Neural cell (in vitro differentiated cells): ENCODE results near the gene NFXL1. TPM values are rescaled to one million over a fixed set of nuclear protein-coding genes. Genes with fewer than 3 reads are reported as not detected.

Experiments
- H2AFZ ChIP-seq: fragments of 200-600, 300-800 bp; sonication (generic), shearing (Covaris generic); 2 replicates; pipeline ENCODE4 v1.6.0; 2014; ENCODE audit warnings: low read depth, mild to moderate bottlenecking, antibody characterized with exemption, low read length, moderate library complexity
- H3F3A ChIP-seq: fragments of 200-600 bp; shearing (Covaris generic); 2 replicates; pipeline ENCODE4 v1.6.1; 2016; ENCODE audit warnings: mild to moderate bottlenecking, moderate library complexity, mixed read lengths, antibody characterized with exemption, low read length; ENCODE audit not compliant: insufficient read depth, poor library complexity, severe bottlenecking
- H3K27ac ChIP-seq: fragments of 200-600, 300-800 bp; sonication (generic), shearing (Covaris generic); 2 replicates; pipeline ENCODE4 v1.5.1; 2014; ENCODE audit warnings: mild to moderate bottlenecking, low read length, moderate library complexity
- H3K27me3 ChIP-seq: fragments of 300-800, 200-600 bp; sonication (generic), shearing (Covaris generic); 2 replicates; pipeline ENCODE4 v1.6.0; 2014; ENCODE audit warnings: mild to moderate bottlenecking, low read depth, low read length, moderate library complexity; ENCODE audit not compliant: insufficient read depth
- H3K36me3 ChIP-seq: fragments of 300-800, 200-600 bp; sonication (generic), shearing (Covaris generic); 2 replicates; pipeline ENCODE4 v1.5.1; 2014; ENCODE audit warnings: mild to moderate bottlenecking, antibody characterized with exemption, low read length, moderate library complexity; ENCODE audit not compliant: insufficient read depth
- H3K4me2 ChIP-seq: fragments of 300-800, 200-600 bp; sonication (generic), shearing (Covaris generic); 2 replicates; pipeline ENCODE4 v1.6.0; 2014; ENCODE audit warnings: mild to moderate bottlenecking, low read length
- H3K4me3 ChIP-seq: fragments of 300-800, 200-600 bp; sonication (generic), shearing (Covaris generic); 2 replicates; pipeline ENCODE4 v1.5.1; 2014; ENCODE audit warnings: mild to moderate bottlenecking, low read length, moderate library complexity
- H3K79me2 ChIP-seq: fragments of 200-600 bp; shearing (Covaris generic); replicated peaks from 2 replicates; pipeline ENCODE4 v1.6.0; 2014; ENCODE audit warnings: mild to moderate bottlenecking, low read length, moderate library complexity; ENCODE audit not compliant: insufficient read depth
- H3K9ac ChIP-seq: fragments of 300-800, 200-600 bp; sonication (generic), shearing (Covaris generic); 2 replicates; pipeline ENCODE4 v1.6.1; 2016; ENCODE audit warnings: mild to moderate bottlenecking, low read length, mixed read lengths
- H3K9me2 ChIP-seq: fragments of 200-600 bp; shearing (Covaris generic); 2 replicates; pipeline ENCODE4 v1.6.1; 2016; ENCODE audit warnings: mild to moderate bottlenecking, low read length, mixed read lengths; ENCODE audit not compliant: insufficient read depth
- H3K9me3 ChIP-seq: fragments of 200-600, 300-800 bp; sonication (generic), shearing (Covaris generic); 2 replicates; pipeline ENCODE4 v1.6.1; 2016; ENCODE audit warnings: mild to moderate bottlenecking, mixed run types, low read length, moderate library complexity, mixed read lengths
- H4K20me1 ChIP-seq: fragments of 200-600 bp; shearing (Covaris generic); 2 replicates; pipeline ENCODE4 v1.6.1; 2016; ENCODE audit warnings: mild to moderate bottlenecking, mixed run types; ENCODE audit not compliant: insufficient read depth
- CTCF ChIP-seq: fragments of 450-650 bp; IDR thresholded peaks from 2 replicates; pipeline ENCODE4 v1.5.1; 2014; ENCODE audit warnings: antibody characterized with exemption, mild to moderate bottlenecking, moderate library complexity; ENCODE audit not compliant: poor library complexity, severe bottlenecking
- EP300 ChIP-seq: fragments of 450-650 bp; conservative IDR thresholded peaks from 2 replicates; pipeline ENCODE4 v1.6.1; 2014; ENCODE audit warnings: antibody characterized with exemption, mild to moderate bottlenecking, moderate library complexity; ENCODE audit not compliant: poor library complexity, severe bottlenecking
- EZH2 ChIP-seq: fragments of 200-600, 300-800 bp; shearing (Covaris generic), sonication (generic); IDR thresholded peaks from 2 replicates; pipeline ENCODE4 v1.6.1; 2014; ENCODE audit warnings: antibody characterized with exemption, low read length, borderline replicate concordance, mild to moderate bottlenecking; ENCODE audit not compliant: insufficient read depth, poor library complexity, severe bottlenecking
- MXI1 ChIP-seq: fragments of 450-650 bp; conservative IDR thresholded peaks from 2 replicates; pipeline ENCODE4 v1.6.1; 2014; ENCODE audit warnings: antibody characterized with exemption, mild to moderate bottlenecking; ENCODE audit not compliant: poor library complexity, severe bottlenecking
- POLR2AphosphoS5 ChIP-seq: IDR thresholded peaks from 2 replicates; pipeline ENCODE4 v1.6.1; 2012
- RAD21 ChIP-seq: fragments of 450-650 bp; conservative IDR thresholded peaks from 2 replicates; pipeline ENCODE4 v1.6.1; 2014; ENCODE audit warnings: antibody characterized with exemption, mild to moderate bottlenecking, moderate library complexity
- REST ChIP-seq: IDR thresholded peaks from 2 replicates; pipeline ENCODE4 v1.6.1; 2012; ENCODE audit warnings: borderline replicate concordance
- SMC3 ChIP-seq: fragments of 450-650 bp; conservative IDR thresholded peaks from 2 replicates; pipeline ENCODE4 v1.6.1; 2014; ENCODE audit warnings: antibody characterized with exemption, mild to moderate bottlenecking, moderate library complexity; ENCODE audit not compliant: poor library complexity
- TAF1 ChIP-seq: IDR thresholded peaks from 2 replicates; pipeline ENCODE4 v1.6.1; 2012; ENCODE audit warnings: low read depth
- polyA plus RNA-seq: library from polyadenylated mRNA; depleted of rRNA; stranded (reverse); fragments of >200 nt; gene quantifications from 2 replicates; pipeline ENCODE4 v1.2.3, GENCODE V29; 2014

NFXL1 gene
- polyA plus RNA-seq, 1 donor from 2014 or later, result 15.8 TPM

- Histone ChIP-seq H3K4me3 (no peak overlapping the region), H3K9me3 (peaks cover 5% of the 10 kb centered on the region), H3F3A (no peaks in the 10 kb centered on the region), H3K4me2 (no peak overlapping the region), H3K9me2 (no peaks in the 10 kb centered on the region), H3K9ac (no peak overlapping the region), H2AFZ (no peak overlapping the region), H3K27ac (no peak overlapping the region), H4K20me1 (no peaks in the 10 kb centered on the region), H3K27me3 (no peaks in the 10 kb centered on the region), H3K79me2 (no peaks in the 10 kb centered on the region), H3K36me3 (peaks cover 10% of the 10 kb centered on the region)
- TF ChIP-seq EP300 (no peak), POLR2AphosphoS5 (no peak), EZH2 (no peak), REST (no peak), TAF1 (no peak), MXI1 (no peak), CTCF (no peak), SMC3 (no peak), RAD21 (no peak)
Measured at GRCh38 chr4:47876784-47877546, 37.4 kb downstream of the NFXL1 start.

GRCh38 chr4:47876310-47876709 lies 38.1 kb downstream of the NFXL1 start:
- H4K20me1 ChIP-seq, result no peaks in the 10 kb centered on the region
- H3K79me2 ChIP-seq, result no peaks in the 10 kb centered on the region
- H2AFZ ChIP-seq, result no peak overlapping the region
- H3F3A ChIP-seq, result no peaks in the 10 kb centered on the region
- H3K9me3 ChIP-seq, result peaks cover 5% of the 10 kb centered on the region
- no peak overlapping the region for H3K27ac ChIP-seq
- H3K36me3 ChIP-seq, result peaks cover 10% of the 10 kb centered on the region
- no peak overlapping the region for H3K4me2 ChIP-seq
- no peaks in the 10 kb centered on the region for H3K9me2 ChIP-seq
- TF ChIP-seq SMC3 (no peak), REST (no peak), MXI1 (no peak)
- no peak overlapping the region for H3K9ac ChIP-seq
- H3K27me3 ChIP-seq, result no peaks in the 10 kb centered on the region
- H3K4me3 ChIP-seq, result no peak overlapping the region
